Measurements from ENCODE around the gene GAMT. TPM values are rescaled to one million over a fixed set of nuclear protein-coding genes. Genes with fewer than 3 reads are reported as not detected.

Gene GAMT
- total and polyA plus RNA-seq, 2 of the 13 experiments (the other 11 are each of a cell fraction or from before 2014, with no cell fraction given): 115 to 124 TPM

GRCh38 chr19:1445185-1445931 lies 44.0 kb upstream of the GAMT start (continued):
- TF ChIP-seq ZNF740 (CRISPR knock-in tag; IDR thresholded peaks at IDR 0.05) (0 out of 2 replicates have a peak, but pooled peaks have one; percentile 43), SALL1 (CRISPR knock-in tag; IDR thresholded peaks at IDR 0.05) (peak; percentile 48), DMAP1 (CRISPR knock-in tag; IDR thresholded peaks at IDR 0.05) (0 out of 2 replicates have a peak, but pooled peaks have one; percentile 26), ZNF530 (CRISPR knock-in tag; IDR thresholded peaks at IDR 0.05; ENCODE audit: low read depth) (no peak), ZNF34 (CRISPR knock-in tag; IDR thresholded peaks at IDR 0.05; ENCODE audit: borderline replicate concordance) (no peak), ZFP1 (CRISPR knock-in tag; IDR thresholded peaks at IDR 0.05) (no peak), ZNF547 (CRISPR knock-in tag; IDR thresholded peaks at IDR 0.05) (no peak; the same call in 1 of the 2 replicates), RBM39 (IDR thresholded peaks at IDR 0.05; ENCODE audit: low read depth, low read length, poor library complexity, severe bottlenecking) (no peak), YY1 (IDR thresholded peaks at IDR 0.05; ENCODE audit: insufficient read depth, insufficient replicate concordance, low read depth, low read length) (peak; percentile 54), ETV6 (CRISPR knock-in tag; conservative IDR thresholded peaks at IDR 0.05) (no peak; the same call in 1 of the 2 replicates), NFE2L2 (IDR thresholded peaks at IDR 0.05; ENCODE audit: low read length) (no peak), SNAPC2 (CRISPR knock-in tag; IDR thresholded peaks at IDR 0.05) (no peak), ZBTB4 (CRISPR knock-in tag; IDR thresholded peaks at IDR 0.05; ENCODE audit: borderline replicate concordance) (no peak), ZNF567 (CRISPR knock-in tag; IDR thresholded peaks at IDR 0.05; ENCODE audit: borderline replicate concordance) (0 out of 2 replicates have a peak, but pooled peaks have one; percentile 44), NR2C2 (CRISPR knock-in tag; IDR thresholded peaks at IDR 0.05; ENCODE audit: borderline replicate concordance) (0 out of 2 replicates have a peak, but pooled peaks have one; percentile 10), ZNF281 (CRISPR knock-in tag; IDR thresholded peaks at IDR 0.05; ENCODE audit: borderline replicate concordance) (no peak), ATF6 (CRISPR knock-in tag; conservative IDR thresholded peaks at IDR 0.05) (no peak), ZNF468 (CRISPR knock-in tag; IDR thresholded peaks at IDR 0.05) (no peak)

All from HepG2 (cell line).